ENCODE measurements around the gene DNAH9. TPM values are rescaled to one million over a fixed set of nuclear protein-coding genes. Genes with fewer than 3 reads are reported as not detected.

The DNAH9 gene
- 1.0 TPM for total RNA-seq

- Histone ChIP-seq H3K27me3 (ENCODE audit: control insufficient read depth in 3 of 3, insufficient read depth in 3 of 3, low read length in 3 of 3) (peaks cover 4 to 7% (median 5%) of the 10 kb centered on the region in 3 donors), H3K4me3 (ENCODE audit: low read length in 3 of 3) (peak within 1 kb of the TSS; percentile 39 to 52 (median 40)), H3K9ac (ENCODE audit: low read depth in 1 of 3, low read length in 3 of 3) (peak within 1 kb of the TSS in 1 of 3 donors; percentile 16), H3K27ac (ENCODE audit: low read depth, low read length) (no peak within 1 kb of the TSS), H3K9me3 (ENCODE audit: control insufficient read depth in 3 of 3, low read length in 3 of 3) (no peaks in the 10 kb centered on the region), H3K36me3 (ENCODE audit: control insufficient read depth in 3 of 3, insufficient read depth in 3 of 3, low read length in 3 of 3) (no peaks in the 10 kb centered on the region), H3K4me1 (ENCODE audit: control insufficient read depth in 3 of 3, insufficient read depth in 3 of 3, low read length in 3 of 3) (peaks cover 3 to 8% (median 3%) of the 10 kb centered on the region in 3 donors)
Measured at GRCh38 chr17:11598274-11599221, at the start of gene DNAH9. Gene DNAH9 (plus strand): TSS chr17:11598470. CDS start chr17:11598499, 29 bp downstream.

- H3K27ac ChIP-seq (ENCODE audit: low read depth, low read length) = no peak overlapping the region
- no peak overlapping the region for H3K9ac ChIP-seq (ENCODE audit: low read depth in 1 of 3, low read length in 3 of 3)
Measured at GRCh38 chr17:11550431-11550830, 47.8 kb upstream of the DNAH9 start.

GRCh38 chr17:11551442-11551841 lies 46.8 kb upstream of the DNAH9 start:
- Histone ChIP-seq H3K4me3 (ENCODE audit: low read length in 3 of 3) (no peak overlapping the region), H3K4me1 (ENCODE audit: control insufficient read depth in 3 of 3, insufficient read depth in 3 of 3, low read length in 3 of 3) (no peaks in the 10 kb centered on the region), H3K9me3 (ENCODE audit: control insufficient read depth in 3 of 3, low read length in 3 of 3) (no peaks in the 10 kb centered on the region), H3K9ac (ENCODE audit: low read depth in 1 of 3, low read length in 3 of 3) (no peak overlapping the region), H3K36me3 (ENCODE audit: control insufficient read depth in 3 of 3, insufficient read depth in 3 of 3, low read length in 3 of 3) (no peaks in the 10 kb centered on the region), H3K27me3 (ENCODE audit: control insufficient read depth in 3 of 3, insufficient read depth in 3 of 3, low read length in 3 of 3) (peaks cover 0 to 9% (median 0%) of the 10 kb centered on the region in 3 donors), H3K27ac (ENCODE audit: low read depth, low read length) (no peak overlapping the region)

More at GRCh38 chr17:11550431-11550830, 47.8 kb upstream of the DNAH9 start:
- Histone ChIP-seq H3K9me3 (ENCODE audit: control insufficient read depth in 3 of 3, low read length in 3 of 3) (no peaks in the 10 kb centered on the region), H3K4me1 (ENCODE audit: control insufficient read depth in 3 of 3, insufficient read depth in 3 of 3, low read length in 3 of 3) (no peaks in the 10 kb centered on the region), H3K27me3 (ENCODE audit: control insufficient read depth in 3 of 3, insufficient read depth in 3 of 3, low read length in 3 of 3) (peaks cover 0 to 9% (median 0%) of the 10 kb centered on the region in 3 donors), H3K36me3 (ENCODE audit: control insufficient read depth in 3 of 3, insufficient read depth in 3 of 3, low read length in 3 of 3) (no peaks in the 10 kb centered on the region), H3K4me3 (ENCODE audit: low read length in 3 of 3) (no peak overlapping the region)

GRCh38 chr17:11553135-11553534 lies 45.1 kb upstream of the DNAH9 start:
- Histone ChIP-seq H3K9ac (ENCODE audit: low read depth in 1 of 3, low read length in 3 of 3) (no peak overlapping the region), H3K4me3 (ENCODE audit: low read length in 3 of 3) (no peak overlapping the region), H3K4me1 (ENCODE audit: control insufficient read depth in 3 of 3, insufficient read depth in 3 of 3, low read length in 3 of 3) (no peaks in the 10 kb centered on the region), H3K27me3 (ENCODE audit: control insufficient read depth in 3 of 3, insufficient read depth in 3 of 3, low read length in 3 of 3) (peaks cover 0 to 9% (median 3%) of the 10 kb centered on the region in 3 donors), H3K9me3 (ENCODE audit: control insufficient read depth in 3 of 3, low read length in 3 of 3) (no peaks in the 10 kb centered on the region), H3K27ac (ENCODE audit: low read depth, low read length) (no peak overlapping the region), H3K36me3 (ENCODE audit: control insufficient read depth in 3 of 3, insufficient read depth in 3 of 3, low read length in 3 of 3) (no peaks in the 10 kb centered on the region)

- H3K36me3 ChIP-seq (ENCODE audit: control insufficient read depth in 3 of 3, insufficient read depth in 3 of 3, low read length in 3 of 3) = no peaks in the 10 kb centered on the region
- no peaks in the 10 kb centered on the region for H3K4me1 ChIP-seq (ENCODE audit: control insufficient read depth in 3 of 3, insufficient read depth in 3 of 3, low read length in 3 of 3)
- H3K27me3 ChIP-seq (ENCODE audit: control insufficient read depth in 3 of 3, insufficient read depth in 3 of 3, low read length in 3 of 3) = peaks cover 0 to 10% (median 3%) of the 10 kb centered on the region in 3 donors
- H3K4me3 ChIP-seq (ENCODE audit: low read length in 3 of 3) = no peak overlapping the region
- no peak overlapping the region for H3K9ac ChIP-seq (ENCODE audit: low read depth in 1 of 3, low read length in 3 of 3)
- H3K27ac ChIP-seq (ENCODE audit: low read depth, low read length) = no peak overlapping the region
- H3K9me3 ChIP-seq (ENCODE audit: control insufficient read depth in 3 of 3, low read length in 3 of 3) = no peaks in the 10 kb centered on the region
Measured at GRCh38 chr17:11554042-11554441, 44.2 kb upstream of the DNAH9 start.

GRCh38 chr17:11554542-11554941 lies 43.7 kb upstream of the DNAH9 start:
- Histone ChIP-seq H3K27me3 (ENCODE audit: control insufficient read depth in 3 of 3, insufficient read depth in 3 of 3, low read length in 3 of 3) (peaks cover 0 to 12% (median 3%) of the 10 kb centered on the region in 3 donors), H3K4me3 (ENCODE audit: low read length in 3 of 3) (no peak overlapping the region), H3K9ac (ENCODE audit: low read depth in 1 of 3, low read length in 3 of 3) (no peak overlapping the region), H3K4me1 (ENCODE audit: control insufficient read depth in 3 of 3, insufficient read depth in 3 of 3, low read length in 3 of 3) (no peaks in the 10 kb centered on the region), H3K27ac (ENCODE audit: low read depth, low read length) (no peak overlapping the region), H3K36me3 (ENCODE audit: control insufficient read depth in 3 of 3, insufficient read depth in 3 of 3, low read length in 3 of 3) (no peaks in the 10 kb centered on the region), H3K9me3 (ENCODE audit: control insufficient read depth in 3 of 3, low read length in 3 of 3) (no peaks in the 10 kb centered on the region)

GRCh38 chr17:11555530-11555929 lies 42.7 kb upstream of the DNAH9 start:
- no peaks in the 10 kb centered on the region for H3K9me3 ChIP-seq (ENCODE audit: control insufficient read depth in 3 of 3, low read length in 3 of 3)
- no peak overlapping the region for H3K4me3 ChIP-seq (ENCODE audit: low read length in 3 of 3)

GRCh38 chr17:11557727-11558452 lies 40.4 kb upstream of the DNAH9 start:
- no peak overlapping the region for H3K9ac ChIP-seq (ENCODE audit: low read depth in 1 of 3, low read length in 3 of 3)
- H3K36me3 ChIP-seq (ENCODE audit: control insufficient read depth in 3 of 3, insufficient read depth in 3 of 3, low read length in 3 of 3) = no peaks in the 10 kb centered on the region
- no peak overlapping the region for H3K27ac ChIP-seq (ENCODE audit: low read depth, low read length)
- H3K9me3 ChIP-seq (ENCODE audit: control insufficient read depth in 3 of 3, low read length in 3 of 3) = no peaks in the 10 kb centered on the region
- H3K4me3 ChIP-seq (ENCODE audit: low read length in 3 of 3) = no peak overlapping the region
- no peaks in the 10 kb centered on the region for H3K4me1 ChIP-seq (ENCODE audit: control insufficient read depth in 3 of 3, insufficient read depth in 3 of 3, low read length in 3 of 3)
- peaks cover 0 to 15% (median 3%) of the 10 kb centered on the region in 3 donors for H3K27me3 ChIP-seq (ENCODE audit: control insufficient read depth in 3 of 3, insufficient read depth in 3 of 3, low read length in 3 of 3)

More at GRCh38 chr17:11555530-11555929, 42.7 kb upstream of the DNAH9 start:
- Histone ChIP-seq H3K4me1 (ENCODE audit: control insufficient read depth in 3 of 3, insufficient read depth in 3 of 3, low read length in 3 of 3) (no peaks in the 10 kb centered on the region), H3K36me3 (ENCODE audit: control insufficient read depth in 3 of 3, insufficient read depth in 3 of 3, low read length in 3 of 3) (no peaks in the 10 kb centered on the region), H3K27me3 (ENCODE audit: control insufficient read depth in 3 of 3, insufficient read depth in 3 of 3, low read length in 3 of 3) (peaks cover 0 to 12% (median 3%) of the 10 kb centered on the region in 3 donors), H3K9ac (ENCODE audit: low read depth in 1 of 3, low read length in 3 of 3) (no peak overlapping the region), H3K27ac (ENCODE audit: low read depth, low read length) (no peak overlapping the region)

- no peak overlapping the region for H3K27ac ChIP-seq (ENCODE audit: low read depth, low read length)
- no peaks in the 10 kb centered on the region for H3K9me3 ChIP-seq (ENCODE audit: control insufficient read depth in 3 of 3, low read length in 3 of 3)
- no peak overlapping the region for H3K4me3 ChIP-seq (ENCODE audit: low read length in 3 of 3)
- no peak overlapping the region for H3K9ac ChIP-seq (ENCODE audit: low read depth in 1 of 3, low read length in 3 of 3)
- H3K36me3 ChIP-seq (ENCODE audit: control insufficient read depth in 3 of 3, insufficient read depth in 3 of 3, low read length in 3 of 3) = no peaks in the 10 kb centered on the region
- H3K27me3 ChIP-seq (ENCODE audit: control insufficient read depth in 3 of 3, insufficient read depth in 3 of 3, low read length in 3 of 3) = peaks cover 0 to 15% (median 3%) of the 10 kb centered on the region in 3 donors
- no peaks in the 10 kb centered on the region for H3K4me1 ChIP-seq (ENCODE audit: control insufficient read depth in 3 of 3, insufficient read depth in 3 of 3, low read length in 3 of 3)
Measured at GRCh38 chr17:11558681-11559234, 39.5 kb upstream of the DNAH9 start.
